GM12878 (cell line): Measurements from ENCODE around the gene TNS4.

Source experiments
- CHD2 ChIP-seq: IDR thresholded peaks from 2 replicates; pipeline ENCODE4 v1.6.1; 2011; ENCODE audit warnings: low read depth, low read length, improper control_type of control experiment, borderline replicate concordance
- KDM1A ChIP-seq: fragments of 200-600 bp; sonication (generic); IDR thresholded peaks from 2 replicates; pipeline ENCODE4 v1.6.1; 2016; ENCODE audit warnings: borderline replicate concordance
- MYC ChIP-seq: IDR thresholded peaks from 2 replicates; pipeline ENCODE4 v1.6.1; 2011; ENCODE audit warnings: mild to moderate bottlenecking, low read length, moderate library complexity, inconsistent platforms; ENCODE audit not compliant: insufficient read depth, insufficient replicate concordance, insufficient read length, severe bottlenecking
- PAX5 ChIP-seq: IDR thresholded peaks from 2 replicates; pipeline ENCODE4 v1.6.1; 2011; ENCODE audit warnings: low read depth, low read length, borderline replicate concordance
- POLR2AphosphoS5 ChIP-seq: IDR thresholded peaks from 2 replicates; pipeline ENCODE4 v1.6.1; 2011; ENCODE audit warnings: mild to moderate bottlenecking, low read length, inconsistent platforms

DNA sequence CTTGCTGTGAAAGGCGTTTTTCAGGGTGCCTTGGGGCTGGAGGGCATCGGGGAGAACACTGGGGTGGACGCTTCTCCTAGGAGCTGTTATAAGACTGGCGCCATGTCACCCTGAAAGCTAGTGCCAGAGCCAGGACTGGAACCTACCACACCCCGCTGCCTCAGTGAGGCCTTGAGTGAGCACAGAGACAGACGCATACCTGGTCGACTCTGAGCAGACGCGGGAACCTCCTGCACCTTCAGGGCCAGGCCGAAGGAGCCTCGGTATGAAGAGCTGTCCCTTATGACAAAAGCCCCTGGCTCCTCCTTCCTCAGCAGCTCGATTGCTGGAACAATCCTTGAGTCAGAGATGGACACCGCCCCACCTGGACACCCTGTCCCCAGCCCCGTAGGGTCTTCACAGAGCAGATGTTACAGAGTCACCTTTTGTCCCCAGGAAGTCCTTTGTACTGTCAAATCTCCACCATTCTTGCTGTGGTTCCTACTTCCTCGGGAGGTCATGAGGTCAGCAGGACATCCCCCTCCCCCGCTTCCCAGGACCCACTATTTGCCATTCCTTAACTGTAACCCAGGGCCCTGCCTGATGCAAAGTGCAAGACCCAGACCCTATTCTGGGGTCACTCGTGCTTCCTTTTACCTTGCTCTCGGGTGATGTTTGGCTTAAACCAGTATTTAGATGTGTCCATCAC lies 17.0 kb downstream of the TNS4 start:
- TF ChIP-seq CHD2 (no peak), PAX5 (no peak), MYC (no peak), KDM1A (no peak), POLR2AphosphoS5 (no peak)
